HK-2 (cell line): ENCODE results near the gene PTGR1.
"Not testable (repeated sequence)": the region's sequence is repeated elsewhere in the genome, so short reads cannot be mapped to it uniquely, and the experiment has no call there.

ENCODE experiments used
- DNase-seq: peaks from one replicate; pipeline ENCODE4 v3.0.0-alpha.2; 2018; ENCODE audit not compliant: unreplicated experiment

The PTGR1 gene

DNA sequence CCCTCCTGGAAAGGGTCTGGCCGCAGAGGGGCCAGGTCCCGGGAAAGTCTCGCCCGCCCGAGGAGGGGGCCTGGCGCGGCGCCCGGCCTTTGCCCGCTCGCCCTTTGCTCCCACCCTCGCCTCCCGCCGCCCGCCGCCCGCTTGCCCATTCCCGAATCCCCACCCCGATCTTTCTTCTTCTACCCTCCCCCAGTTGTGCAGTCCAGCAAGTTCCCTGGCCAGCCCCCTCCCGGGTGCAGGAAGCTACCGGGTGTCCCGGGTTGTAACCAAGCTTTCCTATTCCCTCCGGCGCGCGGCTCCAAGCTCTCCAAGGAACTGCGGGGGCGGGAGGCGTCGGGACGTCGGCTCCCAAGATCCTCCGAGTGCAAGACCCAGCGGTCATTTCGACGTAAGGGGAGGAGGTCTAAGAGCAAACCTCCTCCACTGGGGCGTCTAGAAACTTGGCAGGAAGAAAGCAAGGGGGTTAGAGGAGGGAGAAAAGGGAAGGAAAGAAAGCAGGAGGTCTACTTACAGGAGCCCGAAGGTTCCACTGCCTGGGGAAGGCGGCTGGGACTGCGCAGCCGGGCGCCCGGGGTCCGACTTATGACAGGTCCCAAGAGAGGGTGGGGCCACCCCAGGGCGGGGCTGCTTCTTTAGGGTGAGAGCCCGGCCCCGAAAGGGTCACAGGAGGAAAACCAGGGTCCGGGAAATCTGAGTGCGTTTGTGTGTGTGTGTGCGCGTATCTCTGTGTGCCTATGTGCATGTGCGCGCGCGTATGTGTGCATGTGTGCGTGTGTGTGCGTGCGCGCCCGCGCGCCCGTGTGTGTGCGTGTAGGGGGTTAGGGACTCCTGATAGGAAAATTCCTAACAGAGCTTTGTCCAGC is at the start of gene PTGR1:
Gene PTGR1 (minus strand): TSS at position 556 of the 863 bp plus-strand sequence. CDS start 2,225 bp downstream, outside the sequence.
- DNase-seq = peak; percentile 86

DNA sequence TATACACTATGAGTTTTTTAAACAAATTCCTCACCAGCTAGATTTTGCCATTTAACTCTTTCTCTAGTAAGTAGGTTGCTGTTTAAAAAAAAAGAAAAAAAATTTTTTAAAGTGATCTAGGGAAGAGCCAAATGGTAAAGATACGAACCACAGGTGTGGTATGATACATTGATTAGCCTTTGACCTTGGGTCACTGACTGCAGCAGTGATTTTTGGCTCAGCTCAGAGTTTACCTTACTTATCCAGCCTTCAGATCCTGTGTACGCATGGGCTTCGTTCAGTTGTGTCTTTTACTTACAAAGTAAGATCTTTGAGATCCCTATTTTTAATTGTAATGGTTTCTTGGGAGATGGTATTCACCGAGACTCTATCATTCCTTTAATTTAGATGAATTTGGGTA is 49.6 kb upstream of the PTGR1 start:
- no peak for DNase-seq

DNA sequence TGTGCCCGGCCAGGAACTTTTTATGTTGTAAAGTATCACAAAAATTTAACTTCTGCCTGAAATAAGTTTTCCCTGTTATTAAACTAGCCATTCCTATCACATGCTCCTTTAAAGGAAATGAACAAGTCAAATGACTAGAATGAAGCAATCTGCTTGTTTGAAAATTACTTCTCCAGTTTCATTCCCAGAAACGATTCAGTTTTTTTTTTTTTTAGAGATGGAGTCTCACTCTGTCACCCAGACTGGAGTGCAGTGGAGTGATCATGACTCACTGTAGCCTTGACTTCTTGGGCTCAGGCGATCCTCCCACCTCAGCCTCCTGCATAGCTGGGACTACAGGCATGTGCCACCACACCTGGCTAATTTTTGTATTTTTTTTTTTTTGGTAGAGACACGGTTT is 48.6 kb upstream of the PTGR1 start:
- DNase-seq = no peak

DNA sequence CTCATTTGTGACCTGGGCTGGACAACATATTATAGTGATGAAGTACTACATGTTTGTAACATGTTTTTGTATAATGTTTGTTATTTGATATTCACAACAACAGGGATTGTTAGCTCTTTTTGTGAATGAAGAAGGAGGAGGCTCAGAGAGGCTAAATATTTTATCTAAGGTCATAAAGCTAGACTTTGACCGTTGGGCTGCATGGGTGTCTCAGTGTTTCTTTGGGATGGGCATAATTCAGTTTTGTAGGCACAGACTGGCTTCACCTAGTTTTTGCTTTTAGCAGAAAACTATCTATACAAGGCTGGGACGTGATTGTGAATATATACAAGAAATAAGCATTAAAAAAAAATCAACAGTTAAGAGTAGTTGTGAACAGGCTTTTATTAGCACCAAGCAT is 47.0 kb upstream of the PTGR1 start:
- no peak for DNase-seq

DNA sequence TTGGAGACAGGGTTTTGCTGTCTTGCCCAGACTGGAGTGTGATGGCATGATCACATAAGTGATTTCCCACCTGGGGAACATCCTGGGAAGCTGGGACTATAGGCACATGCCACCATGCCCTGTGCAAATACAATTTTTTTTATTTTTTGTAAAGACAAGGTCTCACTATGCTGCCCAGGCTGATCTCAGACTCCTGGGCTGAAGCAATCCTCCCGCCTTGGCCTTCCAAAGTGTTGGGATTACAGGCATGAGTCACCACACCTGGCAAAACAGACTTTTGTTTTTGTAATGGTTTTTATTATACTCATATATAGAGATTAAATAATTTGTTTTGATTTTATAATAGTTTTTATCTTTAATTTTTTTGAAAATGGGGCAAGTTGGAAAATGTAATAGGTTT is 46.4 kb upstream of the PTGR1 start:
- DNase-seq = no peak

GRCh38 chr9:111644195-111644772 is 44.8 kb upstream of the PTGR1 start:
- DNase-seq = no peak

DNA sequence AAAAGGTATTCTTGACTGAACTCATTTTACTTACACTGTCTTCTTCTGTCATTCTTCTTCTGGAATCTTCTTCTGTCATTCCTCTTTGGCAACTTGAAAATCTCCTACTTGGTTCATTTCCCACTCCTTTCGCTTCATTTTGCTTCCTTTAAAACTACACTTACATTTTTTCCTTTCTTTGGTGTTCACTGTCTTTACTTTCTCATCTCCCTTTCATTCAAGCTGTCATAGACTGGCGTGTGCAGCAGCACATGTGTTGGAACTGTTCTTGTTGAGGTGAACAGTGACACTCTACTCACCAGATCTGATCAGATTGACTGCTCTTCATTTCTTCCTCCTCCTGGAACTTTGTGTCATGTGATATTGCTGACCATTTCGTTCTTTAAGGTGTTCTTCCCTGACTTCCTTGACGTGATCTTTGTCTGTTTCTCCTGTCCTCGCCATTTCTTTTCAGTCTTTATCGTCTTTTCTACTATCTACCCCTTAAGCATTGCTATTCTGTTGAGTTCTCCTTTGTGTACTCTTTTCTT is 38.0 kb upstream of the PTGR1 start:
- no peak for DNase-seq

DNA sequence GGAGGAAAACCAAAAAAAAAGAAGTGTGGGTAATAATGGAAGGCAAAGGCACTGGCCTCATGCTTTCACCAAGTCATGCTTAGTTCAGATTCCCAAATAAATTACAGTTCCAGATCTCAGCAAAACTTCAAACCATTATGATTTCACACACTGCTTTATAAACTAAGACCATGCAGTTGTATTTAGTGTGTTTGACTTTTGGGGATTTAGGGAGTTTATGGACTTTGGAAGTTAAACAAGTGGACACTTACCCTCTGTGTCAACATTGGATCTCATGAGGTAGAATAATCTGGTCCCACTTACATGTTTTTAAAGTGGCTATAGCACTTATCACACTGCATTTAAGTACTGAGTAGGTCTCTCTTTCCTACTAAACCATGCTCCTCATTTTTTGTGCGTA is 35.4 kb upstream of the PTGR1 start:
- DNase-seq = no peak

- no peak for DNase-seq
Measured at GRCh38 chr9:111633389-111633736, 33.9 kb upstream of the PTGR1 start.

- no peak for DNase-seq
Measured at GRCh38 chr9:111632695-111633388, 33.4 kb upstream of the PTGR1 start.

- DNase-seq = no peak
Measured at GRCh38 chr9:111632060-111632459, 32.6 kb upstream of the PTGR1 start.

DNA sequence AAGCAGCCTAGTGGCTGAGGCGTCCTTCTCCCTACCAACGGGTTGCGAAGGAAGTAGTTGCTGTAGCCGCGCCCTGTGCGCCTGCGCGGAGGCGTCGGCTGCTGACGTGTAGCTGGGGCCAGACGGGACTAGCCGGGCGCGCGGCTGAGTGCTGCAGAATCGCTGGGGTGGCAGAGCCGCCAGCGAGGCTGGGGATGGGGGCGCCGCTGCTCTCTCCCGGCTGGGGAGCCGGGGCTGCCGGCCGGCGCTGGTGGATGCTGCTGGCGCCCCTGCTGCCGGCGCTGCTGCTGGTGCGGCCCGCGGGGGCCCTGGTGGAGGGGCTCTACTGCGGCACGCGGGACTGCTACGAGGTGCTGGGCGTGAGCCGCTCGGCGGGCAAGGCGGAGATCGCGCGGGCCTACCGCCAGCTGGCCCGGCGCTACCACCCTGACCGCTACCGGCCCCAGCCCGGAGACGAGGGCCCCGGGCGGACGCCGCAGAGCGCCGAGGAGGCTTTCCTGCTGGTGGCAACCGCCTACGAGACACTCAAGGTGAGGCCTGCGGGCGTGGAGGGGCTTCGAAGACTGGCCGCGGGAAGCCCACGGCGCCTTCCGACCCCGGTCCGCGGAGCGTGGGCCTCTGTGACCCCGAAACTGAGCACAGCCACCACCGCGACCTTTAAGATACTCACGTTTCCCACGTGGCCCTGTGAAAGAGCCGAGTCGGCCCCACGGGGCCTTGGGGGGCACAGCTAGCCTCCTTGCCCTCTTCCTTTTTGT is 31.9 kb upstream of the PTGR1 start, which contains the start of gene DNAJC25:
Gene DNAJC25 (plus strand): TSS at position 121 of the 758 bp plus-strand sequence. CDS start 74 bp downstream, at position 195.
- DNase-seq = peak; percentile 97

DNA sequence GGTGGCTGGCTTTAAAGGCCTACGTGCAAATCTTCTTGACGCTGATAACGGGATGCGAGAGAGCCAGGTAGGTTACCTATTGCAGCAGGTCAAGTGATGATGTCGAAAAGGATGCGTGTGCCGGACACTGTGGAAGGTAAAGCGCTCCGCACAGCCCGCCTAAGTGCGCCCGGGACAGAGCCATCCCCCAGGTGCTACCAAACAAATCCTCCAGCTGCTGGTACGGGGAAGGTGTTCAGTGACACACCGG is 31.4 kb upstream of the PTGR1 start:
- no peak for DNase-seq

DNA sequence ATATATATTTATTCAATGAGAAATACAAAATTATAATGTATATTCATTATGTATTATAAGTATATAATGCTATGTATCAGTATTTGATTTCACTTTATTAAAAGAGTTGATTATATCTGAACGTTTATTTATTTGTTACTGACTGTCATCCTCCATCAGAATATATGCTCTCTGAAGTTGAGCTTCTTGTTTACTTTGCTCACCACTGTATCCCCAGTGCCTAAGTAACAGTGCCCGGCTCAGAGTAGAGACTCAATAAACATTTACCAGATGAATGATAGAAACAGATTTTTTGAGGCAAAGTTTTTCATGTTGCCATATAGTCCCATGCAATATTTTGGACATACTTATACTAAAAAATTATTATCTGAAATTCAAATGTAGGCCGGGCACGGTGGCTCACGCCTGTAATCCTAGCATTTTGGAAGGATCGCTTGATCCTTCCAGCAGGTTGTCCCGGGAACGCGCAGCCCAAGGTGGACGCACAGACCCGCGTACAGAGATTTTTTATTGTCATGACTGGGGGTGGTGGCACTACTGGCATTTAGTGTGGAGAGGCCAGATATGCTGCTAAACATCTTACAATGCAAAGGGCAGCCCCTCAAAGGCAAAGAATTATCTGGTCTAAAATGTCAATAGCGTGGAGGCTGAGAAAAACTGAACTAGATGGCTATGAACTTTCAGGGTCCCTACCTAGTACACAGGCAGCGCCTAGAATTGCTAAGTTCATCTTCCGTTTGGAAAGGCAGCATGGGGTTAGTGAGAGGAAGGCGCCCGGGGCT is 30.9 kb upstream of the PTGR1 start:
- DNase-seq = no peak

GRCh38 chr9:111628411-111628810 is 29.0 kb upstream of the PTGR1 start:
- DNase-seq = no peak

DNA sequence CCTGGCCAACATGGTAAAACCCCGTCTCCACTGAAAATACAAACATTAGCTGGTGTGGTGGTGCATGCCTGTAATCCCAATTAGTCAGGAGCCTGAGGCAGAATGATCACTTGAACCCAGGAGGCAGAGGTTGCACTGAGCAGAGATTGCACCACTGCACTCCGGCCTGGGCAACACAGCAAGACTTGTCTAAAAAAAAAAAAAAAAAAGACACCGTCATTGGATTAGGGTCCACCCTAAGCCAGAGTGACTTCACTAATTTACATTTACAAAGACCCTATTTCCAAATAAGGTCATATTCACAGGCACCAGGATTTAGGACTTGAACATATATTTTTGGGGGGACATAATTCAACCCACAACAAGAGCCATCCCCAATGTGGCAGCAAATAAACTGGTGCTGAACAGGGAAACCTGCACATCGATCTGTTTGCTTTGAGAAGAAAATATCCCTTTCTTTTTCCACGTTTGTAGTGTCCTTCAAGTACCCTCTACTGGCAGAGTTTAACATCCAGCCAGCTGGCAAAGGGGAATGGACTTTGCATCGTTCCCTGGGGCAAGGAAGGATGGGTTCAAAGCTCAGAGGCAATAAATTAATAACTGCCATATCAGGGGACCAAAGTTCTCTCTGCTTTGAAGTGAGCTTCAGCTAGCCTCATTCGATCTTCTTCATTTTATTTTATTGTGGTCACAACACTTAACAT is 28.0 kb upstream of the PTGR1 start:
- DNase-seq = no peak

- DNase-seq = peak; percentile 32
Measured at GRCh38 chr9:111622626-111623025, 23.2 kb upstream of the PTGR1 start.

- DNase-seq = no peak
Measured at GRCh38 chr9:111621895-111622480, 22.5 kb upstream of the PTGR1 start.

- not testable (repeated sequence) for DNase-seq
Measured at GRCh38 chr9:111617349-111617748, 17.9 kb upstream of the PTGR1 start.

- DNase-seq = no peak
Measured at GRCh38 chr9:111615928-111616327, 16.5 kb upstream of the PTGR1 start.
